DND-41 (cell line): Measurements from ENCODE around the gene SPPL3.
"Not testable (repeated sequence)": the region's sequence is repeated elsewhere in the genome, so short reads cannot be mapped to it uniquely, and the experiment has no call there.

Experiments used
- ATAC-seq: fragments of 200-7000 bp; cut with Tn5 transposase; 3 replicates; pipeline ENCODE4 v1.9.1; 2021; ENCODE audit warnings: low read depth; ENCODE audit not compliant: insufficient read depth
- DNase-seq: peaks from one replicate; pipeline ENCODE4 v3.0.0-alpha.2; 2020
- H2AFZ ChIP-seq: 2 replicates; pipeline ENCODE4 v1.6.0; 2012; ENCODE audit warnings: low read depth, low read length
- H3K27ac ChIP-seq: 2 replicates; pipeline ENCODE4 v1.5.1; 2012; ENCODE audit warnings: low read length, inconsistent platforms
- H3K27me3 ChIP-seq: fragments of 200-600 bp; sonication (generic); 2 replicates; pipeline ENCODE4 v1.6.0; 2012; ENCODE audit warnings: low read length, mild to moderate bottlenecking, inconsistent platforms; ENCODE audit not compliant: insufficient read depth, poor library complexity
- H3K36me3 ChIP-seq: 2 replicates; pipeline ENCODE4 v1.5.1; 2012; ENCODE audit warnings: low read length, inconsistent platforms; ENCODE audit not compliant: insufficient read depth
- H3K4me1 ChIP-seq: 2 replicates; pipeline ENCODE4 v1.5.1; 2012; ENCODE audit warnings: mild to moderate bottlenecking, low read length; ENCODE audit not compliant: insufficient read depth
- H3K4me2 ChIP-seq: 2 replicates; pipeline ENCODE4 v1.6.0; 2012; ENCODE audit warnings: mild to moderate bottlenecking, moderate library complexity, low read length, inconsistent platforms; ENCODE audit not compliant: insufficient read depth
- H3K4me3 ChIP-seq, 2 experiments: fragments of 200-600 bp in 1 of 2; shearing (Covaris generic) in 1 of 2; 2 replicates each; pipeline ENCODE4 v1.5.1; 2012 to 2016; ENCODE audit warnings: inconsistent platforms in 2 of 2, low read length in 2 of 2, mild to moderate bottlenecking in 2 of 2, low read depth in 1 of 2, moderate library complexity in 1 of 2
- H3K79me2 ChIP-seq: 2 replicates; pipeline ENCODE4 v1.6.0; 2012; ENCODE audit warnings: low read length, inconsistent platforms; ENCODE audit not compliant: insufficient read depth
- H3K9ac ChIP-seq: 2 replicates; pipeline ENCODE4 v1.6.0; 2012; ENCODE audit warnings: low read depth, mild to moderate bottlenecking, inconsistent platforms, low read length, moderate library complexity
- H3K9me3 ChIP-seq: 2 replicates; pipeline ENCODE4 v1.5.1; 2012; ENCODE audit warnings: low read length, moderate library complexity, mild to moderate bottlenecking, inconsistent platforms; ENCODE audit not compliant: insufficient read depth, severe bottlenecking
- H4K20me1 ChIP-seq: 2 replicates; pipeline ENCODE4 v1.6.0; 2012; ENCODE audit warnings: low read length; ENCODE audit not compliant: insufficient read depth
- CTCF ChIP-seq: IDR thresholded peaks from 2 replicates; pipeline ENCODE4 v1.5.1; 2012; ENCODE audit warnings: borderline replicate concordance, low read length, moderate library complexity, mild to moderate bottlenecking; ENCODE audit not compliant: poor library complexity, severe bottlenecking; ENCODE audit errors: extremely low read depth
- EZH2 ChIP-seq: IDR thresholded peaks from 3 replicates; pipeline ENCODE4 v1.6.1; 2012; ENCODE audit warnings: borderline replicate concordance, low read depth, mild to moderate bottlenecking, moderate library complexity, low read length, inconsistent platforms; ENCODE audit not compliant: severe bottlenecking

Gene SPPL3

GRCh38 chr12:120903412-120904196 lies 554 bp downstream of the SPPL3 start:
- Histone ChIP-seq H3K79me2 (peaks cover 54% of the 10 kb centered on the region), H3K9ac (peak overlapping the region; percentile 97), H3K27ac (peak overlapping the region; percentile 84), H2AFZ (peak overlapping the region; percentile 97), H3K36me3 (peaks cover 12% of the 10 kb centered on the region), H3K9me3 (no peaks in the 10 kb centered on the region), H3K4me1 (peaks cover 28% of the 10 kb centered on the region), H3K4me3 (peak overlapping the region; percentile 83 to 100), H3K27me3 (no peaks in the 10 kb centered on the region), H3K4me2 (peak overlapping the region; percentile 70), H4K20me1 (peaks cover 31% of the 10 kb centered on the region)
- DNase-seq = peak; percentile 68
- peak; percentile 37 for ATAC-seq
- TF ChIP-seq CTCF = no peak
- no peak for TF ChIP-seq EZH2

GRCh38 chr12:120902846-120903411 lies 1.2 kb downstream of the SPPL3 start:
- Histone ChIP-seq H3K79me2 (peaks cover 60% of the 10 kb centered on the region), H3K27me3 (no peaks in the 10 kb centered on the region), H3K9me3 (no peaks in the 10 kb centered on the region), H3K4me2 (peak overlapping the region; percentile 70), H3K36me3 (peaks cover 17% of the 10 kb centered on the region), H3K27ac (peak overlapping the region; percentile 84), H3K9ac (peak overlapping the region; percentile 97), H3K4me1 (peaks cover 28% of the 10 kb centered on the region), H2AFZ (0 out of 2 replicates have a peak overlapping the region, but pooled peaks have one; percentile 81), H4K20me1 (peaks cover 35% of the 10 kb centered on the region), H3K4me3 (peak overlapping the region; percentile 83 to 100)
- DNase-seq = no peak
- ATAC-seq = no peak; the same call in 2 of the 3 replicates
- TF ChIP-seq EZH2 (no peak), CTCF (no peak)

GRCh38 chr12:120901818-120902217 lies 2.3 kb downstream of the SPPL3 start:
- Histone ChIP-seq H3K4me1 (peaks cover 28% of the 10 kb centered on the region), H3K36me3 (peaks cover 19% of the 10 kb centered on the region), H2AFZ (no peak overlapping the region), H3K4me2 (peak overlapping the region; percentile 70), H3K9ac (0 out of 2 replicates have a peak overlapping the region, but pooled peaks have one; percentile 11), H3K79me2 (peaks cover 70% of the 10 kb centered on the region), H4K20me1 (peaks cover 38% of the 10 kb centered on the region), H3K27me3 (no peaks in the 10 kb centered on the region), H3K4me3 (peak overlapping the region in 1 of 2 experiments; percentile 32; a peak in 1 of 4 replicates), H3K27ac (no peak overlapping the region), H3K9me3 (no peaks in the 10 kb centered on the region)
- TF ChIP-seq EZH2 (no peak), CTCF (no peak)
- ATAC-seq (no peak), DNase-seq (no peak)

GRCh38 chr12:120901101-120901500 lies 3.1 kb downstream of the SPPL3 start:
- not testable (repeated sequence) for H3K9ac ChIP-seq, H3K9me3 ChIP-seq, ATAC-seq, H3K4me3 ChIP-seq, H3K4me2 ChIP-seq, H2AFZ ChIP-seq, H3K27me3 ChIP-seq, H3K27ac ChIP-seq, DNase-seq
- Histone ChIP-seq H3K79me2 (peaks cover 77% of the 10 kb centered on the region), H3K4me1 (peaks cover 28% of the 10 kb centered on the region), H4K20me1 (peaks cover 38% of the 10 kb centered on the region), H3K36me3 (peaks cover 19% of the 10 kb centered on the region)
